GM18858 (cell line): ENCODE data around the gene RNFT2.

Source experiments
- ATAC-seq: cut with Tn5 transposase; IDR thresholded peaks from one replicate; pipeline ENCODE4 v1.9.1; 2021; ENCODE audit not compliant: unreplicated experiment

The RNFT2 gene

GRCh38 chr12:116710370-116711150 is 27.6 kb upstream of the RNFT2 start:
- ATAC-seq: no peak

- no peak for ATAC-seq
Measured at GRCh38 chr12:116712458-116713303, 25.4 kb upstream of the RNFT2 start.

- ATAC-seq: no peak
Measured at GRCh38 chr12:116713527-116713926, 24.6 kb upstream of the RNFT2 start.

GRCh38 chr12:116714175-116714574 is 23.9 kb upstream of the RNFT2 start:
- ATAC-seq: no peak

- ATAC-seq: no peak
Measured at GRCh38 chr12:116717466-116718437, 20.4 kb upstream of the RNFT2 start.

- no peak for ATAC-seq
Measured at GRCh38 chr12:116718655-116719454, 19.3 kb upstream of the RNFT2 start.

- no peak for ATAC-seq
Measured at GRCh38 chr12:116719731-116720528, 18.2 kb upstream of the RNFT2 start.

GRCh38 chr12:116722245-116722644 is 15.9 kb upstream of the RNFT2 start:
- ATAC-seq: no peak

- no peak for ATAC-seq
Measured at GRCh38 chr12:116726694-116727093, 11.4 kb upstream of the RNFT2 start.

- ATAC-seq: no peak
Measured at GRCh38 chr12:116727261-116727660, 10.9 kb upstream of the RNFT2 start.

GRCh38 chr12:116727891-116728290 is 10.2 kb upstream of the RNFT2 start:
- ATAC-seq: no peak

GRCh38 chr12:116731801-116732200 is 6.3 kb upstream of the RNFT2 start:
- ATAC-seq: no peak

GRCh38 chr12:116734156-116734768 is 3.9 kb upstream of the RNFT2 start:
- ATAC-seq: no peak

- ATAC-seq: no peak
Measured at GRCh38 chr12:116735084-116735483, 3.0 kb upstream of the RNFT2 start.

- no peak for ATAC-seq
Measured at GRCh38 chr12:116735951-116736599, 2.0 kb upstream of the RNFT2 start.

GRCh38 chr12:116736962-116737773 is 947 bp upstream of the RNFT2 start:
- no peak for ATAC-seq

- ATAC-seq: no peak
Measured at GRCh38 chr12:116739381-116739887, 1.3 kb downstream of the RNFT2 start.
